Measurements from ENCODE around the gene ARHGAP24.

- TF ChIP-seq FOXK2 (IDR thresholded peaks at IDR 0.05) (no peak), SUZ12 (IDR thresholded peaks at IDR 0.05) (no peak), L3MBTL2 (conservative IDR thresholded peaks at IDR 0.05) (no peak), HDGF (IDR thresholded peaks at IDR 0.05; ENCODE audit: borderline replicate concordance) (no peak)
Measured at GRCh38 chr4:86001591-86001990, 526.6 kb downstream of the ARHGAP24 start.
